ENCODE data around the gene SERPINB4.

SERPINB4 gene

GRCh38 chr18:63592471-63592870 lies 51.6 kb downstream of the SERPINB4 start:
- Histone ChIP-seq H3K27ac (ENCODE audit: low read depth, low read length) (no peak overlapping the region), H3K27me3 (ENCODE audit: control insufficient read depth, insufficient read depth, low read length) (no peaks in the 10 kb centered on the region), H3K4me1 (ENCODE audit: control insufficient read depth, insufficient read depth, low read length) (no peaks in the 10 kb centered on the region), H3K36me3 (ENCODE audit: control insufficient read depth, insufficient read depth, low read length) (no peaks in the 10 kb centered on the region), H3K9ac (ENCODE audit: low read length) (no peak overlapping the region), H3K9me3 (ENCODE audit: control insufficient read depth, insufficient read depth, low read depth, low read length) (no peaks in the 10 kb centered on the region), H3K4me3 (ENCODE audit: low read depth, low read length) (no peak overlapping the region)

- H3K27ac ChIP-seq (ENCODE audit: low read depth, low read length) = no peak overlapping the region
- no peaks in the 10 kb centered on the region for H3K9me3 ChIP-seq (ENCODE audit: control insufficient read depth, insufficient read depth, low read depth, low read length)
- no peak overlapping the region for H3K9ac ChIP-seq (ENCODE audit: low read length)
- no peaks in the 10 kb centered on the region for H3K36me3 ChIP-seq (ENCODE audit: control insufficient read depth, insufficient read depth, low read length)
- no peaks in the 10 kb centered on the region for H3K27me3 ChIP-seq (ENCODE audit: control insufficient read depth, insufficient read depth, low read length)
- no peak overlapping the region for H3K4me3 ChIP-seq (ENCODE audit: low read depth, low read length)
- H3K4me1 ChIP-seq (ENCODE audit: control insufficient read depth, insufficient read depth, low read length) = no peaks in the 10 kb centered on the region
Measured at GRCh38 chr18:63591725-63592124, 52.3 kb downstream of the SERPINB4 start.

DNA sequence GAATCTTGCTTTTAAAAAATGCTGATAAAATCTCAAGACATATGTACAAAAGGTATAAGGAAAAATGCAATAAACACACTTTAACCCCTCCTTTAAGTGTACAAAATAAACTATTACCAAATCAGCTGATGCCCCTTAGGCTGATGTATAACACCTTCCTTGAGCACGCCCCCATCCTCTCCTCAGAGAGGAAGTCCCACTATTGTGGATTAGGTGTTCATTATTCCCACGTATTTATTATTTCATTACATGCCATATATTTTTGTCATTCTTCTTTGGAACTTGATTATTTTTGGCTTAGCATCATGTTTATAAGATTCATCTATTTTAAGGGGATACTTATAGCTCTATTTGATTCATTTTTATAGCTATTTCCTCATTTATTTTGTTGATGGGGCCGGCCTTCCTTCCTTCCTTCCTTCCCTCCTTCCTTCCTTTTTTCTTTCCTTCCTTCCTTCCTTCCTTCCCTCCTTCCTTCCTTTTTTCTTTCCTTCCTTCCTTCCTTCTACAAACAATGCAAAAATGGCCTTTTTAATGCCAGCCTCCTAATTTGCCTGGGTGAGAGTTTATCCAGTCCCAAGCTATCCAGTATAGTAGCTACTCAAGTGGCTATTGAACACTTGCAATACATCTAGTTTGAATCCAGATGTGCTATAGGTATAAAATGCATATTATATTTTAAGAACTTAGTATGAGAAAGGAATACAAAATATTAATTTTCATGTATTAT lies 52.9 kb downstream of the SERPINB4 start:
- Histone ChIP-seq H3K9ac (ENCODE audit: low read length) (no peak overlapping the region), H3K4me1 (ENCODE audit: control insufficient read depth, insufficient read depth, low read length) (no peaks in the 10 kb centered on the region), H3K9me3 (ENCODE audit: control insufficient read depth, insufficient read depth, low read depth, low read length) (no peaks in the 10 kb centered on the region), H3K27me3 (ENCODE audit: control insufficient read depth, insufficient read depth, low read length) (no peaks in the 10 kb centered on the region), H3K27ac (ENCODE audit: low read depth, low read length) (no peak overlapping the region), H3K36me3 (ENCODE audit: control insufficient read depth, insufficient read depth, low read length) (no peaks in the 10 kb centered on the region), H3K4me3 (ENCODE audit: low read depth, low read length) (no peak overlapping the region)

- no peaks in the 10 kb centered on the region for H3K27me3 ChIP-seq (ENCODE audit: control insufficient read depth, insufficient read depth, low read length)
- no peaks in the 10 kb centered on the region for H3K36me3 ChIP-seq (ENCODE audit: control insufficient read depth, insufficient read depth, low read length)
- H3K9me3 ChIP-seq (ENCODE audit: control insufficient read depth, insufficient read depth, low read depth, low read length) = no peaks in the 10 kb centered on the region
- H3K9ac ChIP-seq (ENCODE audit: low read length) = no peak overlapping the region
- no peaks in the 10 kb centered on the region for H3K4me1 ChIP-seq (ENCODE audit: control insufficient read depth, insufficient read depth, low read length)
- no peak overlapping the region for H3K27ac ChIP-seq (ENCODE audit: low read depth, low read length)
- H3K4me3 ChIP-seq (ENCODE audit: low read depth, low read length) = no peak overlapping the region
Measured at GRCh38 chr18:63590373-63590772, 53.7 kb downstream of the SERPINB4 start.

DNA sequence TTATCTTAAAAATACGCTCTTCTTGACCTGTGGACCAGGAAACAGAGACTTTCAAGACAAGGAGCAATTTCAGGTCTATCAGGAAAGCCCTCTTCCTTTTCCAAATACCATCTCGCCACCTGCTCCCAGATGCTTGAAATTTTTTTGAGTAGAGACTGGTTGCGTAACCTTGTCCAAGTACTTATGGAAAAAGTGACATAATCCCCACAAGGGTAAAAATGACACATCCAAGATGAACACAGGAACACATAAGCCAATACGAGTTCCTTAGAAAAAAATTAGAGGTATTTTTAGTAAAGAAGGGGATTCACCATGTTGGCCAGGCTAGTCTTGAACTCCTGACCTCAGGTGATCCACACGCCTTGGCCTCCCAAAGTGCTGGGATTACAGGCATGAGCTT lies 55.1 kb downstream of the SERPINB4 start:
- Histone ChIP-seq H3K27me3 (ENCODE audit: control insufficient read depth, insufficient read depth, low read length) (no peaks in the 10 kb centered on the region), H3K27ac (ENCODE audit: low read depth, low read length) (no peak overlapping the region), H3K36me3 (ENCODE audit: control insufficient read depth, insufficient read depth, low read length) (no peaks in the 10 kb centered on the region)

More for the DNA sequence above, 55.1 kb downstream of the SERPINB4 start:
- Histone ChIP-seq H3K4me3 (ENCODE audit: low read depth, low read length) (no peak overlapping the region), H3K9me3 (ENCODE audit: control insufficient read depth, insufficient read depth, low read depth, low read length) (no peaks in the 10 kb centered on the region), H3K4me1 (ENCODE audit: control insufficient read depth, insufficient read depth, low read length) (no peaks in the 10 kb centered on the region), H3K9ac (ENCODE audit: low read length) (no peak overlapping the region)

Measured in HUES6 (cell line).